HUES48 (cell line): ENCODE results near the gene ATP10A.
A peak's percentile ranks its signal among the peaks of the same experiment; 100 is the strongest.
"Not testable (repeated sequence)": the region's sequence is repeated elsewhere in the genome, so short reads cannot be mapped to it uniquely, and the experiment has no call there.

ENCODE experiments used
- H3K27ac ChIP-seq: one replicate; pipeline ENCODE4 v1.7.0; 2013; ENCODE audit warnings: low read depth, low read length, inconsistent platforms
- H3K27me3 ChIP-seq: 2 replicates; pipeline ENCODE4 v1.6.1; 2013; ENCODE audit warnings: mild to moderate bottlenecking, low read length; ENCODE audit not compliant: control insufficient read depth, insufficient read depth
- H3K36me3 ChIP-seq: 2 replicates; pipeline ENCODE4 v1.6.1; 2013; ENCODE audit warnings: low read length; ENCODE audit not compliant: control insufficient read depth, insufficient read depth
- H3K4me1 ChIP-seq: 2 replicates; pipeline ENCODE4 v1.6.1; 2013; ENCODE audit warnings: mild to moderate bottlenecking, low read length; ENCODE audit not compliant: control insufficient read depth, insufficient read depth
- H3K4me3 ChIP-seq: 2 replicates; pipeline ENCODE4 v1.5.1; 2013; ENCODE audit warnings: mild to moderate bottlenecking, low read depth, low read length
- H3K9ac ChIP-seq: 2 replicates; pipeline ENCODE4 v1.6.1; 2013; ENCODE audit warnings: mild to moderate bottlenecking, low read depth, low read length, moderate library complexity
- H3K9me3 ChIP-seq: 2 replicates; pipeline ENCODE4 v1.6.1; 2013; ENCODE audit warnings: low read length; ENCODE audit not compliant: control insufficient read depth, insufficient read depth

ATP10A gene

DNA sequence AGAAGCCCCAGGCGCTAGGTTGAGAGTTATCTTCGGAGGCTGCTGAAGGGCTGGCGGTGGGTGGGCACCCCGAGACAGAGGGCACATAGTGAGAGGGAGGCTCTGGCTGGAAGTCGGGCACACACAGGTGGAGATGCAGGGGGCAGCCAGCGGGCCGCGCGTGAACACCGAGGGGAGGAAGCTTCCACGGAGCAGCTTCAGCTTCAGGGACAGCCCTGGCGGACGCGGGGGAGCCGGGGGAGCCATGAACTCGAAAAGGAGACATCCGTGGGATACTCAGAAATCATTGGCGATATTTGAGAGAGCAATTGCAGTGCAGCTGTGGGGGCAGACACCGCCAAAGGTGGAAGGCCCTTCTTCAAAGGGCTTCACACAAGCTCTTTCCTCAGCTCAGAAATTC lies 204.6 kb downstream of the ATP10A start:
- Histone ChIP-seq H3K4me3 (no peak overlapping the region), H3K9ac (no peak overlapping the region), H3K27me3 (peaks cover 8% of the 10 kb centered on the region; the same call in 1 of the 2 replicates), H3K9me3 (no peaks in the 10 kb centered on the region), H3K27ac (no peak overlapping the region), H3K36me3 (no peaks in the 10 kb centered on the region), H3K4me1 (peaks cover 33% of the 10 kb centered on the region)

DNA sequence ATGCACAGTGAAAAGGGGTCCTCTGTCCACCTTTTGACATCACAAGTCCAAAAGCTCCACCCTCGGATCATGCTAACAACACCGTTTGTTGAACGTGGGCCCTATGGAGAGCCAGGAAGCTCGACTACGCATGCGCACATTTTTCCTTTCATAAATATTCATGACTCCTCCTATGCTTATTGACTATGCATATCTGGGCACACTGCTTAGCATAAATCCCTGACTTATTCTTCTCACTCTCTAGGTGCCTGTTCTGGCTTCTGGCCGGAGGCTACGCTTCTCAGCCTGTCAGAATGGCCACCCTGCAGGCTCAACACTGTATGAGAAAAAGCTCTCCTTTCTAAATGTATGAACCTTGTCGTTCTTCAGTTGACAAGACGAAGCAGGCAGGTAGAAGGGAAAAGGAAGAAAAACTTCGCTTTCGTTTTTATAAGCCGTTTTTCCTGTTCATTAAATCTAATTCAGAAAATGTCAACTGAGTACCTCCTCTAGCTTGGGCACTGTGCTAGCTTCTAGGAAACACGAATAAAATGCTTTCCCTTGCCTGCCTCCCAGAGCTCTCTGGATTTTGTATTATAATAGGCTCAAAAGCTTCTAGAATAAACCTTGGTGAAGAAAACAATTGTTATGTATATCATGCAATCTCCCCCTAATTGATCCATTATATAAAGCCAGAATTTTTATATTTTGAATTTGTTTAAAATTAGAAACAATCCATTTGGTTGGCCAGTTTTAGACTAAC lies 207.7 kb downstream of the ATP10A start:
- Histone ChIP-seq H3K9ac (no peak overlapping the region), H3K9me3 (no peaks in the 10 kb centered on the region), H3K27ac (peak overlapping the region; percentile 71), H3K4me1 (peaks cover 25% of the 10 kb centered on the region), H3K27me3 (peaks cover 11% of the 10 kb centered on the region; the same call in 1 of the 2 replicates), H3K36me3 (no peaks in the 10 kb centered on the region), H3K4me3 (peak overlapping the region; percentile 36; the same call in 1 of the 2 replicates)

DNA sequence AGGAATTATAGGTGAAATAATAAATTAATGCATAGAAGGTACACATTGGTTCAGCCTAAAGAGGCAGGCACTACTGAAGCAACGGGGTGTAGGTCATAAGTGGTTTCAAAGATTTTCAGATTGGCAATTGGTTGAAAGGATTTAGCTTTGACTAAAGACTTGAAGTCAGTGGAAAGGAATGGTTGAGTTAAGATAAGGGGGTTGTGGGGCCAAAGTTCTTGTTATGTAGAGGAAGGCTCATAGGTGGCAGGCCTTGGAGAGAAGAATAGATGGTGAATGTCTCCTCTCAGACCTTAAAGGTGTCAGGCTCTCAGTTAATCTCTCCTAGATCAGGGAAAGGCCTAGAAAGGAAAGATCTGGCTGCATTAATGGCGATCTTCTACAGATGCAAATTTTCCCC lies 209.8 kb downstream of the ATP10A start:
- Histone ChIP-seq H3K9ac (no peak overlapping the region), H3K4me1 (peaks cover 23% of the 10 kb centered on the region), H3K27me3 (peaks cover 19% of the 10 kb centered on the region), H3K9me3 (no peaks in the 10 kb centered on the region), H3K27ac (no peak overlapping the region), H3K4me3 (no peak overlapping the region), H3K36me3 (no peaks in the 10 kb centered on the region)

DNA sequence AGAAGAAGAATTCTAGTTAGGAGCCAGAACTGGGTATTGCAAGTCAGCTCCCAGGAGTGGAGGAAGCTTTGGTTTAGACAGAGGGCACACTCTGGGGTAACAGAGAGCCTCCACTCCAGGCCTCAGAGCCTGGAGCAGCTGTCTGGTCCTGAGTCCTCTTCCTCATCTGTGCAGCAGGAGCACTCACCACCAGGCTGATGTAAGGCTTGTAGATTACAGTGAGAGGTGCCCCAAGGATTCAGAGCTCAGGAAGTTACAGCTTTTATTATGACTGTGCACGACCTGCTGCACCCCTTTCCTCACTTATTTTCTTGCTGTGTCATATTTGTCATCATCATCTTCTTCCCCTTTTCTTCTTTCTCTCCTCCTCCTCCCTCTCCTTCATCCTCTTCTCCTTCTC lies 210.4 kb downstream of the ATP10A start:
- Histone ChIP-seq H3K9ac (no peak overlapping the region), H3K36me3 (no peaks in the 10 kb centered on the region), H3K4me3 (no peak overlapping the region), H3K27ac (no peak overlapping the region), H3K4me1 (peaks cover 23% of the 10 kb centered on the region), H3K27me3 (peaks cover 19% of the 10 kb centered on the region), H3K9me3 (no peaks in the 10 kb centered on the region)

DNA sequence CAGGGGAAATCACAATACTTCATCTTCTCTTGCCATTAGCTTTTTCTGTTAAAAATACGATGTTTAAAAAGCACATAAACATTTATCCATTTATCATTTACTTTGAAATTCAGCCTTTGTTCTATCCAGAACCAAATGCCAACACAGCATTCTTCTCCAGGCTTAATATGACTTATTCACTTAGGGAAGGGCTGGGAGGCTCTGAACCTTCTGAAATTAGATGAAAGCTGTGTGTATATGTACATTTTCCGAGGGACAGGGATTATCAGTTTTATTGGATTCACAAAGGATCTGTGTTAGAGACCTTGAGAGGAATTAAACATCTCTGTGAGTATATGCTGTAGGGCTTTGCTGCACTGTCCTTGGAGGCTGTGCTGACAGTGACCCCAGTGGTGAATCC lies 213.7 kb downstream of the ATP10A start:
- H3K36me3 ChIP-seq = no peaks in the 10 kb centered on the region
- no peak overlapping the region for H3K4me3 ChIP-seq
- no peak overlapping the region for H3K9ac ChIP-seq
- H3K27ac ChIP-seq = no peak overlapping the region
- H3K4me1 ChIP-seq = peaks cover 15% of the 10 kb centered on the region
- H3K9me3 ChIP-seq = no peaks in the 10 kb centered on the region
- peaks cover 49% of the 10 kb centered on the region for H3K27me3 ChIP-seq

DNA sequence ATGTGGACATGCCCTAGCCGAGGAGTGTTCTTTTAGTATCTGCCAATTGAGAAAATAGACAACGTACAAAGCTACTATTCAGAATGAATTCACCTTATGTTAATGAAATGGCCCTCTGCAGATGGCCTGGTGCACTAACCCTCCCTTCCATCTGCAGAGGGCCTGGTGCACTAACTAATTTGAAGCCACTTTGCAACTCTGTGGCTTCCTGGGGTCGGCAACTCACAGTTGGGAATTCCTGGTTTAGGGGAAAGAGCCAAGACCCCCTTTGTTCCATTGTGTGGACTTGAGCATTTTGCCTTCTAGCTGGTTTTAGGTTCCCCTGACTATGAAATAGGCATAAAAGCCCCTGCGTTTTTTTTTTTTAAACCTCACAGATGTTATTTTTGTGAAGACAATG lies 220.0 kb downstream of the ATP10A start:
- no peak overlapping the region for H3K4me3 ChIP-seq
- H3K27me3 ChIP-seq = peaks cover 97% of the 10 kb centered on the region
- peaks cover 30% of the 10 kb centered on the region for H3K4me1 ChIP-seq
- H3K36me3 ChIP-seq = no peaks in the 10 kb centered on the region
- no peak overlapping the region for H3K27ac ChIP-seq
- H3K9me3 ChIP-seq = no peaks in the 10 kb centered on the region
- H3K9ac ChIP-seq = no peak overlapping the region

DNA sequence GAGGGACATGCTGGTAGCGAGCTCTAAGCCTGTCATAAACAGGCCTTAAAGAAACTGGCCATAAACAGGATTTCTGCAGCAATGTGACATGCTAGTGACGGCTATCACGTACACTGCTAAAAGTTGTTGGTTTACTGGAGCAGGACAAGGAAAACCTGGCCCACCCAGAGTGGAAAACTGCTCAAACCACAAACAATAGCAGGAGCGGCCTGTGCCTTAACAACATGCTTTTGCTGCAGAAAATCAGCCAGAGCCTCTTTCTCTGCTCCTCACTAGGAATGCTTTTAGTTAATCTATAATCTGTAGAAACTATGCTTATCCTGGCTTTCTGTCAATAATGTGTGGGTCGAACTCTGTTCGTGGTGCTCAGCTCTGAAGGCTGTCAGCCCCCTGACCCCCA lies 221.4 kb downstream of the ATP10A start:
- H3K9ac ChIP-seq = no peak overlapping the region
- H3K4me1 ChIP-seq = peaks cover 43% of the 10 kb centered on the region
- no peaks in the 10 kb centered on the region for H3K36me3 ChIP-seq
- H3K27ac ChIP-seq = no peak overlapping the region
- H3K4me3 ChIP-seq = no peak overlapping the region
- H3K27me3 ChIP-seq = peaks cover 95% of the 10 kb centered on the region
- no peaks in the 10 kb centered on the region for H3K9me3 ChIP-seq

DNA sequence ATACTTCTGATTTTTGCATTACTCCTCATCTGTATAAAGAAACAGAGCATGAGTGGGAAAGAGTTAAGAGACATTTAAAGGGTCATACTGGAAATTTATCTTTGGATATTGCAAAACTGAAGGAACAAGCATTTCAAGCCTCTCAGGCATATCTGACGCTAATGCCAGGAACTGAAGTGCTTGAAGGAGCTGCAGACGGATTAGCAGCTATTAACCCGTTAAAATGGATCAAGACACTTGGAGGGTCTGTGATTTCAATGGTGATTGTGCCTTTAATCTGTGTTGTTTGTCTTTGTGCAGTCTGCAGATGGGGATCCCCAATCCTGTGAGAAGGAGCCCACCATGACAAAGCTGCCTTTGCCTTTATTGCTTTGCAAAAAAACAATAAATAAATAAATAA lies 221.8 kb downstream of the ATP10A start:
- Histone ChIP-seq H3K27ac (no peak overlapping the region), H3K4me1 (peaks cover 44% of the 10 kb centered on the region), H3K36me3 (no peaks in the 10 kb centered on the region), H3K9me3 (no peaks in the 10 kb centered on the region), H3K9ac (no peak overlapping the region), H3K4me3 (no peak overlapping the region), H3K27me3 (peaks cover 96% of the 10 kb centered on the region)

DNA sequence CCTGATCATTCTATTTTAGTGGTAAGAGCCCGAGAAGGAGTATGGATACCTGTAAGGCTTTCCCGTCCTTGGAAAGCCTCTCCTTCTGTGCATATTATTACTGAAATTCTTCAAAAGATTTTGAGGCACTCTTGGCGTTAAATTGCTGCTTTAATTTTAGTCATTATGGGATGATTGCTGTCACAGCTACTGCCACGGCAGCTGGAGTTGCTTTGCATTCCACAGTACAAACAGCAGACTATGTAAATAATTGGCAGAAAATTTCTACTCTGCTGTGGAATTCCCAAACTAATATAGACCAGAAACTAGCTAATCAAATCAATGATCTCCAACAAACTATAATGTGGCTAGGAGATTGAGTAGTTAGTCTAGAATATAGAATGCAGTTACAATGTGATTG lies 222.2 kb downstream of the ATP10A start:
- not testable (repeated sequence) for H3K4me3 ChIP-seq, H3K27ac ChIP-seq, H3K36me3 ChIP-seq, H3K9ac ChIP-seq, H3K9me3 ChIP-seq
- Histone ChIP-seq H3K4me1 (peaks cover 47% of the 10 kb centered on the region), H3K27me3 (peaks cover 94% of the 10 kb centered on the region)

DNA sequence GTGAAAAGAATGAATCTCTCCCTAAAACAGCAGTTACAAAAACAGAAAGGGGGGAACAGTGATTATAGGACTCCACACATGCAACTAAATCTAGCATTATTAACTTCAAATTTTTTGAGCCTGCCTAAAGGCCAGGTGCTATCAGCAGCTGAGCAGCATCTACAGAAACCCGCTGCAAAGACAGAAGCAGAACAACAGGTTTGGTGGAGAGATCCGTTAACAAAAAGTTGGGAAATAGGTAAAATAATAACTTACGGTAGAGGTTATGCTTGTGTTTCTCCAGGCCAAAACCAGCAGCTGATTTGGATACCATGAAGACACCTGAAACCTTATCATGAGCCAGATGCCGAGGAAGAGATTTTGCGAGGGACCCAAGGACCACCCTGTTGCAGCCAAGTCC lies 222.7 kb downstream of the ATP10A start:
- peaks cover 90% of the 10 kb centered on the region for H3K27me3 ChIP-seq

DNA sequence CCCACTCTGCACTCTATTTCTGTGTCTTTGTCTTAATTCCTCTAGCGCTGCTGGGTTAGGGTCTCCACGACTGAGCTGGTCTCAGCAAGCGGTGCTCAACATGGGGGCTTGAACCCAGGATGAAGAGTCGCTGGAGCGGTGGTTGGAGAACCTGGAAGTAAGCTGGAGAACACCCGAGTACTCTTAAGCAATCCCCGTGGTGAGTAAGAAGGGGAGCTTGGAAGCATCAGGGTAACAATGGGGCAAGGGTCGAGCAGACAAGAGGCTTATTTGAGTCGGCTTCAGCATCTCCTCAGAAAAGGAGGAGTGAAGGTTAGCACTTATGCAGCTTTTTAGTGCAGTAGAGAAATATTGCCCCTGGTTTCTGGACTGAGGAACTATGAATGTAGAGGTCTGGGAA lies 226.6 kb downstream of the ATP10A start:
- Histone ChIP-seq H3K27me3 (peaks cover 51% of the 10 kb centered on the region), H3K4me1 (peaks cover 21% of the 10 kb centered on the region)
- not testable (repeated sequence) for H3K36me3 ChIP-seq, H3K9ac ChIP-seq, H3K9me3 ChIP-seq, H3K27ac ChIP-seq, H3K4me3 ChIP-seq

More for the DNA sequence above, 222.7 kb downstream of the ATP10A start:
- Histone ChIP-seq H3K36me3 (no peaks in the 10 kb centered on the region), H3K9me3 (no peaks in the 10 kb centered on the region), H3K9ac (no peak overlapping the region), H3K4me3 (no peak overlapping the region), H3K4me1 (peaks cover 48% of the 10 kb centered on the region), H3K27ac (no peak overlapping the region)
